Caco-2 (cell line): ENCODE results near the gene PNKD. TPM values are rescaled to one million over a fixed set of nuclear protein-coding genes. Genes with fewer than 3 reads are reported as not detected.

Experiments
- microRNA-seq: library from miRNA; unstranded; fragments of <30 nt; microRNA quantifications from one replicate; pipeline ENCODE4 v1.2.0, GENCODE V29; 2022
- total RNA-seq: library from RNA; stranded (reverse); gene quantifications from 2 replicates; pipeline ENCODE4 v1.2.3, GENCODE V29; 2022

PNKD gene
- total RNA-seq, 1 experiment from 2014 or later = 39.2 TPM

Small RNA genes within 50 kb of the gene (microRNA-seq; reads per million reads assigned to microRNA genes)
- 3.9 reads per million, percentile 25 among the genes with 10 or more reads in this experiment for gene MIR6513
- gene MIR6810 = 2.0 reads per million, percentile 8 among the genes with 10 or more reads in this experiment

Other genes with a start within 250 kb of the PNKD start
- gene RUFY4, start 201.3 kb upstream of the PNKD start, total RNA-seq = not detected in 2 replicates
- not detected in 2 replicates for gene CXCR2, start 144.5 kb upstream of the PNKD start, total RNA-seq
- not detected in 2 replicates for gene CXCR1, start 103.6 kb upstream of the PNKD start, total RNA-seq
- 284 and 290 TPM in 2 replicates for gene ARPC2, start 53.3 kb upstream of the PNKD start, total RNA-seq
- 0.29 and 0.44 TPM in 2 replicates for gene GPBAR1, start 9.5 kb upstream of the PNKD start, total RNA-seq
- 118 and 125 TPM in 2 replicates for gene AAMP, start 382 bp upstream of the PNKD start, total RNA-seq
- 168 and 175 TPM in 2 replicates for gene TMBIM1, start 22.0 kb downstream of the PNKD start, total RNA-seq
- 0.54 TPM in 1 of 2 replicates, not detected in the other for gene CATIP, start 86.3 kb downstream of the PNKD start, total RNA-seq
- gene SLC11A1, start 111.8 kb downstream of the PNKD start, total RNA-seq = 0.12 and 0.32 TPM in 2 replicates
- 103 and 104 TPM in 2 replicates for gene CTDSP1, start 129.3 kb downstream of the PNKD start, total RNA-seq
- 401 and 448 TPM in 2 replicates for gene VIL1, start 148.6 kb downstream of the PNKD start, total RNA-seq